HG02798 (cell line): ENCODE measurements around the gene UBE2E2.

Experiments
- ATAC-seq: cut with Tn5 transposase; IDR thresholded peaks from one replicate; pipeline ENCODE4 v1.9.1; 2021; ENCODE audit warnings: mild to moderate bottlenecking; ENCODE audit not compliant: unreplicated experiment, poor library complexity

UBE2E2 gene

DNA sequence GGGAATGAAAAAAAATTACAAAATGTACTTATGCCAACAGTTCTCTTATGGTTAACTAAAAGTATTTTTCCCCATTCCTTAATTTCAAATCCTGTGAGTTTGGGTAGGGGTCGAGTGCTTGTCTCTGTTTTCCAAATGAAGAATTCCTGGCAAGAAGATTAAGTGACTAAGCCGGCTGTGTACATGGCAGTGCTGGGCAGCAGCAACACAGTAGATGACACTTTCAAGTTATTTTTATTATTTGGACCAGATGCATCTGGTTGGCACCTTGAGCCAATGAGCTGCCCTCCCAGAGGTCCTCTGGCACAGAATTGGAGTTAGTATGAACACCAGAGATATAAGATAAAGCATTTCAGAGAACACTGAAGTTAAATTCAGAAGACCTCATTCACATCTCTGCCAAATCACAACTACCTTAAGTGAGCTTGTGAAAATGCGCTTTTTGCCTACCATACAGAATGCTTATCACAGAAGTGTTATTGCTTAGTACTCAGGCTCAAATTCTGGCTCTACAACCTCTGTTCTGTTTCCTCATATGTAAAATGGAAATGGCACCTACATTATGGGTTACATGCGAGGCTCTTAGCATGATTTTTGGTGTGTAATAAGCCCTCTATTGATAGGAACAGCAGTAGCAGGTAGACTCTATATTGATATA is 256.9 kb downstream of the UBE2E2 start:
- ATAC-seq = no peak

- ATAC-seq = no peak
Observed at GRCh38 chr3:23461069-23461468, 257.9 kb downstream of the UBE2E2 start.

DNA sequence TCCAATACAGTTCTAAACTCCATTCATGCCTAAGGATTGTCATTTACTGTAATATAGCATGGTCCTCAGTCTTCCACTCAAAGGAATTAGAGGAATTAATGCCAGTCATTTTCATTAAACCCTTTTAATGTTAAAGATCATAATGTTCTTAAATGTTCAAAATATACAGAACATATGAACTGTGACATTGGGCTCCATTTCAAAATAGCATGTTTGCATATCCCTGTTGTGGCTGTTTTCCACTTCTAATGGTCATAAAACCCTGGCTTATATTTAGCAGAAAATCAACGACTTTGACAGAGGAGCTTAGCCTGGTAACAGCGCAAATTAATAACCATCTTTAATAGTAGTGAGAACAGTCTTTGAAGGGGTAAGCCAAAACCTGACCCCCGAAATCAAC is 260.7 kb downstream of the UBE2E2 start:
- ATAC-seq = no peak

DNA sequence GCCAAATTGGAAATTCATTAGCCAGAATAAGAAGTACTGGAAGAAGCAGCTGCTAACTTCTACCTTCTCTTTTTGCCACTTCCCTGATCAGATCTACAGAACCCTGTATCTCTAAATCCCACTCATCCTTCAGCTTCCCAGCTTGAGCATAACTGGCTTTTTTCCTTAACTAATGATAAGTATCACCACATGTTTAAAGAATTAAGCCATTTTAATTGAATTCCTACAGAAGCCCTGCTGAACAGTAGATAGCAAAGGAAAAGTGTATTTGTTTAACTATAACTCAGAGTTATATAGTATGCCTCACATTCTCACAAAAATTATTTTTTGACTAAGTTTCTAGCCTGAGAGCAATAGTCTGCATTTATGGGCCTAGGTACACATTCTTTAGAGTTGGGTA is 262.4 kb downstream of the UBE2E2 start:
- ATAC-seq = no peak

GRCh38 chr3:23468203-23468602 is 265.1 kb downstream of the UBE2E2 start:
- no peak for ATAC-seq

- no peak for ATAC-seq
Observed at GRCh38 chr3:23474580-23475357, 271.6 kb downstream of the UBE2E2 start.

GRCh38 chr3:23475446-23475845 is 272.3 kb downstream of the UBE2E2 start:
- ATAC-seq = no peak

DNA sequence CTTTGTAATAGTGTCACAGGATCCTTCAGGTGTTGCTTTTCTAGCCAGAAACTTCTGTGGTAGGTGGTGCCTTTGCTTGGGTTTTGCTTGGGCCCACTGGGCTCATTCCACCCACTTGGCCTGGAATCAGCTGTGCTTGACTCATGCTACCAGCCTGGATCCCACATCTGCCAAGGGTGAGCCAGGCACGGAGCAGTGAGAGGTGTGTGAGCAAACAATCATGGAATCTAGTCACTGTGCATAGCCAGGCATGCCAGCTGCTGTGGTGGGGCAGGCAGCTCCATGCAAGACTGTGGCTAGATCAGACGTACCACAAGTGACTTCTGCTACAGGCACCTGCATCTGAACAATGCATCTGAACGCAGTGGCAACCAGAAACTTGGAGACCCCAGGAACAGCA is 275.9 kb downstream of the UBE2E2 start:
- no peak for ATAC-seq

- no peak for ATAC-seq
Observed at GRCh38 chr3:23479615-23480328, 276.6 kb downstream of the UBE2E2 start.

- ATAC-seq = no peak
Observed at GRCh38 chr3:23480329-23480714, 277.2 kb downstream of the UBE2E2 start.

DNA sequence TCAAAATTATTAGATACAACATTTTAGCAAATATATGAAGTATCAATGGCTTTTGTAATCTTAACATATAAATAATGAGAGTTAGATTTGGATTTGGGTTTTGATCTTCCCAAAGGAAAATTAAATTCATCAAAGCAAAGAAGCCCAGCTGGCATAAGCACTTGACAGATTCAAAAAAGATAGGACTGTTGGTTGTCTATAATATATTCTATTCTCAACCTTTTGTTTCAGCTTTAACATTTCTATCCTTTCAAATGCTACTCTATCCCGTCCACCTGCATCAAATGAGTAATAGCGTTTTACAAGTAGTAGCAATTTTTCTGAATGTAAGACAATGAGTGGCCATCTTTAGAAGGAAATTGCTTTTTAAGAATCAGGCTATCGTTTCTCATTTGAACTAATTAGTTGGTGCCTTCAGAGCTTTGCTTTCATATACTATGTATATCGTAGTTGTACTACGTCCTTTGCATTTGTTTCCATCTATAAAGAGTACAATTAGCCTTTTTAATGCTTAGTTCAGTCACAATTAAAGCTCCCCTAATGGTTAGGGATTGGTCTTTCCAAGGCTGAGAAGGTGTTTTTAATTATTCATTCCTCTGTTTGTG is 278.0 kb downstream of the UBE2E2 start:
- no peak for ATAC-seq

DNA sequence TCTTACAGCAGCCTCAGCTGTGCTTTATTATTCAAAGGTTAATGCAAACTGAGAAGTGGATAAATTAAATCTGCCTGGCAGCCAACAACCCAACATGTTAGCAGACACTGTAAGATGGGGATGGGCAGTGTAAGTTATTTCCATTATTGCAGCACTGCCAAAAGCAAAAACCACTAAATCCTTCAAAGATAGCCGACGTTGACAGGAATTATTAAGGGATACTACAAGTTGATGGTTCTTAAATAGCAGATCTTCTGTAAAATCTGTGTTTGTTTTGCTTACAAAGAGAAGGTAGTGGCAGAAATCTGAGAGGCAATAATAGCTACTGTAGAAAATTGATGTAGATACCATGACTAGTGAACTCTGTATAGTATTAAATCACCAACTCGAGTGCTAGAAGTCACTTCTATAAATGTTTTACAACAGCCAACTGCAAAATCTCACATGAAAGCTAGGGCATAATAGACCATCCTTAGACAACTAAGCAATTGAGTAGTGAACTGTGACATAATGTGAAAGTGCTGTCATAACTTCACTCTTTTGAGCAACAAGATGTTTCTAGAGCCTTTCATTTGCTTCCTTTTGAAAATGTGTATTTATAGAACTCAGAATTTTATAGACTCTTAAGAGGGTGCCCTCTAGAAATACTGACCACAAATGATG is 278.6 kb downstream of the UBE2E2 start:
- ATAC-seq = no peak

- no peak for ATAC-seq
Observed at GRCh38 chr3:23484386-23484785, 281.3 kb downstream of the UBE2E2 start.

- no peak for ATAC-seq
Observed at GRCh38 chr3:23485922-23486321, 282.8 kb downstream of the UBE2E2 start.

DNA sequence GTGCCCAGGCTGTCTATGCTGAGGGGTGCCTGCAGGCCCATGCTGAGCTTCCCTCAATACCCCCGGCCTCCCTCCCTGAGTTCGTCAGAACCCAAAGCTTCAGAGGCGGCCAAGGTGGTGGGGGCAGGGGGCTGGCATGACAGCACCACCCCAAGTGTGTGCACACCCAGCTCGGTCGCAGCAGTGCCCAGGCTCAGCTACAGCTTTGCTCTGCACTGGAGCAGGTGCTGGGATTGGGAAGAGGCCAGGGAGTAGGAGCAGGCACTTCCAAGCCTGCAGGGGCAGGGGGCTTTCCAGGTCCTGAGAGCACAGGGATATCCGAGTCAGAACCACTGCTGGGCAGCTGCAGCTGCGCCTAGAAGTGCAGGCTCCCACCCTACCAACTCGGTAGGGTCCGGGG is 283.9 kb downstream of the UBE2E2 start:
- no peak for ATAC-seq

- ATAC-seq = no peak
Observed at GRCh38 chr3:23488618-23489017, 285.5 kb downstream of the UBE2E2 start.

GRCh38 chr3:23489300-23490158 is 286.4 kb downstream of the UBE2E2 start:
- ATAC-seq = no peak

- ATAC-seq = no peak
Observed at GRCh38 chr3:23490459-23490858, 287.3 kb downstream of the UBE2E2 start.

GRCh38 chr3:23492057-23492456 is 288.9 kb downstream of the UBE2E2 start:
- ATAC-seq = no peak

GRCh38 chr3:23493889-23494288 is 290.8 kb downstream of the UBE2E2 start:
- no peak for ATAC-seq
